ENCODE results near the gene SPINK5. TPM values are rescaled to one million over a fixed set of nuclear protein-coding genes. Genes with fewer than 3 reads are reported as not detected.

The SPINK5 gene
- polyA plus RNA-seq, 2 of the 4 experiments (the other 2 are of a cell fraction): not detected

DNA sequence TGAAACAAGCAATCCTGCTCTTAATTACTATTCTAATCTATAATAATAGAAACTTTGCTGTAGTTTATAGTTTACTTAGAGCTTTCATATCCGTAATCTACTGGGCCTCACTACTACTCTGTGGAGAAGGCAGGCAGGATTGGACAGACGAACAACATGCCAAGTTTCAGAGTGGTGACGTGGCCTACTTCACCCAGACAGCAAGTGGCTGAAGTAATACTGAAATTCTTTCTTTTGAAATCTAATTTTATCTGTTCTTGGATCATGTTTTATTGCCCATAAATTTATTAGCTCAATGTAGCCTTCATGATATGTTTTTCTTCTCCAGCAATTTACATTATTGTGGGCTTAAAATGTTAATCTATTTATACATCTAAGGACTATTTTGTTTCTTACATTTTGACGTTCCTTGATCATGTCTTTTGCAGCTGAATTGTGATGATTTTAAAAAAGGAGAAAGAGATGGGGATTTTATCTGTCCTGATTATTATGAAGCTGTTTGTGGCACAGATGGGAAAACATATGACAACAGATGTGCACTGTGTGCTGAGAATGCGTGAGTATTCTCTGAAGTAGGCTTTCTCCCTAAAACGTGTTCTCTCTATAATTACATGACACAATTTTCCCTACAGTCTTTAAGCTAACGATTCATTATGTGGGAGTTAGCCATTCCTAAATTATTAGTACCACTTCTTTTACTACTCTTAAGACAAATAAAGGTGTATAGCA, 22.4 kb downstream of the SPINK5 start:
- 4% methylated on average over 7 of the region's 7 CpGs for WGBS (ENCODE audit: missing lambda C conversion rate)
- no peak overlapping the region for H3K4me3 ChIP-seq
- DNase-seq (ENCODE audit: low read depth in 1 of 2, low spot score in 1 of 2): no peak
- no peak for FAIRE-seq
- no peak overlapping the region for H3K27ac ChIP-seq
- H3K9me3 ChIP-seq: no peaks in the 10 kb centered on the region
- CTCF ChIA-PET: no interaction called here
- H3K4me2 ChIP-seq: no peak overlapping the region
- H3K4me1 ChIP-seq: no peaks in the 10 kb centered on the region
- no peak for ATAC-seq
- POLR2A ChIA-PET: no interaction called here
- TF ChIP-seq RNF2 (IDR thresholded peaks at IDR 0.05; ENCODE audit: borderline replicate concordance, low read depth): no peak
- no peak for TF ChIP-seq ZFP36 (IDR thresholded peaks at IDR 0.05; ENCODE audit: borderline replicate concordance, partially characterized antibody)
- TF ChIP-seq EHF (CRISPR knock-in tag; IDR thresholded peaks at IDR 0.05): no peak
- TF ChIP-seq CBX2 (IDR thresholded peaks at IDR 0.05; ENCODE audit: borderline replicate concordance, low read depth): no peak
- TF ChIP-seq HOXA7 (CRISPR knock-in tag; IDR thresholded peaks at IDR 0.05): no peak

DNA sequence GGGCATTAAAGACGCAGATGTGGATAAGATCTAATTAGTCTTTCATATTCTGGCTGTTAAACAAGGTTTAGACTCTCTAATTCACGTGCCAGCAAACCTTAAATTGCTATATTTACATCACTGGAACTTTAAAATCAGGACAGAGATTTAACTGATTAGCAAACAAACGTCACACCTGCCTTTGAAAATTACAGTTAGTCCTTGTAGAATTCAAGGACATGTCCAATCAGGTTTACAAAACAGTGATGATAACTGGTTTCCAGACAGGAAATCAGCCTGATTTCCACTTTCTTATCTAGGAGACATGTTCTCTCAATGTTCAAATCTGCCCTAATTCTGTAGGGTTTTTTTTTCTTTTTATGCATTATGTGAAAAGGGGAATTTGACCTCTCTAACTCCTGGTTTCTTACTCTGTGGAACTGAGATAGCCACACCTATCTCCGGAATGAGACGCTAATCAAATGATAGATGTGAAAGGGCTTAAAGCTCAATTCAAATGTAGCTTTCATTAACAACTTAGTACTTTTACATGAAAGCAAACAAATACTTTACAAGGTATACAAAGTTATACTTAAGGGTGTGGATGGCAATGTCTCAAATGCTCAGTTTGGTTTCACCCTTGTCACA, 26.5 kb downstream of the SPINK5 start:
- DNase-seq (ENCODE audit: low read depth in 1 of 2, low spot score in 1 of 2) (no peak), ATAC-seq (no peak), FAIRE-seq (no peak)
- no peaks in the 10 kb centered on the region for H3K9me3 ChIP-seq
- no peaks in the 10 kb centered on the region for H3K4me1 ChIP-seq
- TF ChIP-seq BHLHE40 (IDR thresholded peaks at IDR 0.05; ENCODE audit: low read depth, low read length) (no peak), MAZ (IDR thresholded peaks at IDR 0.05; ENCODE audit: borderline replicate concordance, low read depth, low read length) (no peak), ZFP36 (IDR thresholded peaks at IDR 0.05; ENCODE audit: borderline replicate concordance, partially characterized antibody) (no peak), ZNF302 (CRISPR knock-in tag; IDR thresholded peaks at IDR 0.05) (no peak), FOSL2 (IDR thresholded peaks at IDR 0.05) (no peak), FOSL2 (CRISPR knock-in tag; IDR thresholded peaks at IDR 0.05) (no peak), HEYL (CRISPR knock-in tag; IDR thresholded peaks at IDR 0.05) (no peak), HOXB13 (CRISPR knock-in tag; IDR thresholded peaks at IDR 0.05; ENCODE audit: low read depth) (no peak), JUN (IDR thresholded peaks at IDR 0.05) (no peak), EHMT2 (IDR thresholded peaks at IDR 0.05; ENCODE audit: low read depth) (no peak), SREBF2 (IDR thresholded peaks at IDR 0.05) (no peak), EHF (CRISPR knock-in tag; IDR thresholded peaks at IDR 0.05) (no peak), CHD2 (IDR thresholded peaks at IDR 0.05; ENCODE audit: low read length, partially characterized antibody) (no peak), EP300 (IDR thresholded peaks at IDR 0.05) (no peak)
- TF ChIP-seq, protein P1, sequence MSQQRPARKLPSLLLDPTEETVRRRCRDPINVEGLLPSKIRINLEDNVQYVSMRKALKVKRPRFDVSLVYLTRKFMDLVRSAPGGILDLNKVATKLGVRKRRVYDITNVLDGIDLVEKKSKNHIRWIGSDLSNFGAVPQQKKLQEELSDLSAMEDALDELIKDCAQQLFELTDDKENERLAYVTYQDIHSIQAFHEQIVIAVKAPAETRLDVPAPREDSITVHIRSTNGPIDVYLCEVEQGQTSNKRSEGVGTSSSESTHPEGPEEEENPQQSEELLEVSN (IDR thresholded peaks at IDR 0.05; ENCODE audit: borderline replicate concordance, low read depth): no peak
- no peak overlapping the region for H3K4me2 ChIP-seq
- POLR2A ChIA-PET: no interaction called here
- no peak overlapping the region for H3K27ac ChIP-seq
- WGBS (ENCODE audit: missing lambda C conversion rate): 26% methylated on average over 5 of the region's 5 CpGs
- CTCF ChIA-PET: no interaction called here
- no peak overlapping the region for H3K4me3 ChIP-seq

DNA sequence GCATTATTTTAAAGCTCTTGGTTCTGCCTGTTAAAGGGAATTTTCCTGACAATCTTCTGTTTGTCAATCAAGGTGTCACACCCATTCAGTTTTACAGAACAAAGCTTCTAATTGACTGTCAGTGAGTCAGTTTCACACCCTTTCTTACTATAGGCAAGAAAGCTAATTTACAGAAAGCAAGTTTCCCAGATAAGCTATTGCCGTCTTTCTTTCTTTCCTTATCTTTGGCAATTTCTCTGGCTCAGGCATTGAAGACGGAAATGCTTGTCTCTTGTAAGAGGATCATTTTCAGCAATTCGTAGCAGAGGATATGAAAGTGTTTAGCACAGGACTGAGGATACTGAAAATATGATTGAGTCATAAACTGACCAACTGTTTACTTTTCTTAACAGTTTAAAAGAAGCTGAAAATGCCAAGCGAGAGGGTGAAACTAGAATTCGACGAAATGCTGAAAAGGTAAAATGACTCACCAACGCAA, 27.0 kb downstream of the SPINK5 start:
- CTCF ChIA-PET: no interaction called here
- DNase-seq (ENCODE audit: low read depth in 1 of 2, low spot score in 1 of 2): no peak
- Histone ChIP-seq H3K4me1 (no peaks in the 10 kb centered on the region), H3K4me3 (no peak overlapping the region), H3K4me2 (no peak overlapping the region), H3K9me3 (no peaks in the 10 kb centered on the region), H3K27ac (no peak overlapping the region)
- TF ChIP-seq JUNB (IDR thresholded peaks at IDR 0.05) (no peak), CBX2 (IDR thresholded peaks at IDR 0.05; ENCODE audit: borderline replicate concordance, low read depth) (no peak), MYC (IDR thresholded peaks at IDR 0.05; ENCODE audit: borderline replicate concordance, low read length) (no peak), FOSB (CRISPR knock-in tag; IDR thresholded peaks at IDR 0.05) (no peak), POLR2AphosphoS2 (conservative IDR thresholded peaks at IDR 0.05; ENCODE audit: low read length) (no peak), EHF (CRISPR knock-in tag; IDR thresholded peaks at IDR 0.05) (no peak), RCOR1 (IDR thresholded peaks at IDR 0.05; ENCODE audit: low read depth, low read length) (no peak), RFX5 (IDR thresholded peaks at IDR 0.05) (no peak), NR3C1 (IDR thresholded peaks at IDR 0.05) (no peak), RAD21 (conservative IDR thresholded peaks at IDR 0.05 in 1 of 2, IDR thresholded peaks at IDR 0.05 in 1 of 2) (no peak), HOXA7 (CRISPR knock-in tag; IDR thresholded peaks at IDR 0.05) (no peak), KDM1A (IDR thresholded peaks at IDR 0.05; ENCODE audit: low read depth) (no peak), EHMT2 (IDR thresholded peaks at IDR 0.05; ENCODE audit: low read depth) (no peak), BHLHE40 (IDR thresholded peaks at IDR 0.05; ENCODE audit: low read depth, low read length) (no peak)
- no peak for FAIRE-seq
- ATAC-seq: no peak
- POLR2A ChIA-PET: no interaction called here
- 19% methylated on average over 7 of the region's 7 CpGs for WGBS (ENCODE audit: missing lambda C conversion rate)
